ENCODE data around the gene GGA1. TPM values are rescaled to one million over a fixed set of nuclear protein-coding genes. Genes with fewer than 3 reads are reported as not detected.

Gene GGA1
- total and polyA plus RNA-seq, 12 donors = 22.9 to 39.7 (median 26.7) TPM

- Histone ChIP-seq H3K9me3 (no peaks in the 10 kb centered on the region), H3K36me3 (peaks cover 0 to 16% (median 0%) of the 10 kb centered on the region in 9 donors), H3K27me3 (peaks cover 0 to 55% (median 4%) of the 10 kb centered on the region in 7 donors), H3K4me3 (peak overlapping the region; percentile 61 to 92 (median 74)), H3K4me1 (peaks cover 14 to 87% (median 77%) of the 10 kb centered on the region in 9 donors), H3K27ac (peak overlapping the region; percentile 96 to 100 (median 99))
- intact Hi-C loops (cut with DNase I) = loop anchor here in 5 of 10 donors (1.0 to 10.0 kb wide), 4 partner anchors 14 to 246 kb away; no protein-coding TSS in a partner anchor
- TF ChIP-seq CTCF (IDR thresholded peaks at IDR 0.05) = no peak
- DNase-seq = peak; percentile 68 to 76
- WGBS, 2 donors = 1% methylated on average over 42 to 71 of the region's 72 CpGs
- peak; percentile 33 to 69 (median 50) for ATAC-seq
Measured at GRCh38 chr22:37560608-37561211, 47.9 kb upstream of the GGA1 start.

- ATAC-seq (peak; percentile 50 to 79 (median 72)), DNase-seq (peak; percentile 92 to 95)
- 1% methylated on average over 56 of the region's 56 CpGs for WGBS, 2 donors
- H3K36me3 ChIP-seq = peaks cover 0 to 23% (median 5%) of the 10 kb centered on the region in 9 donors
- peak overlapping the region; percentile 96 to 100 (median 99) for H3K27ac ChIP-seq
- intact Hi-C loops (cut with DNase I) = loop anchor here in 5 of 10 donors (1.0 to 10.0 kb wide), 4 partner anchors 15 to 247 kb away; no protein-coding TSS in a partner anchor
- TF ChIP-seq CTCF (IDR thresholded peaks at IDR 0.05) = peak; percentile 67 to 91 (median 86)
- no peaks in the 10 kb centered on the region for H3K9me3 ChIP-seq
- H3K27me3 ChIP-seq = peaks cover 0 to 54% (median 4%) of the 10 kb centered on the region in 7 donors
- peak overlapping the region; percentile 61 to 92 (median 74) for H3K4me3 ChIP-seq
- H3K4me1 ChIP-seq = peaks cover 20 to 91% (median 83%) of the 10 kb centered on the region in 9 donors
Measured at GRCh38 chr22:37561212-37562048, 47.2 kb upstream of the GGA1 start.

DNA sequence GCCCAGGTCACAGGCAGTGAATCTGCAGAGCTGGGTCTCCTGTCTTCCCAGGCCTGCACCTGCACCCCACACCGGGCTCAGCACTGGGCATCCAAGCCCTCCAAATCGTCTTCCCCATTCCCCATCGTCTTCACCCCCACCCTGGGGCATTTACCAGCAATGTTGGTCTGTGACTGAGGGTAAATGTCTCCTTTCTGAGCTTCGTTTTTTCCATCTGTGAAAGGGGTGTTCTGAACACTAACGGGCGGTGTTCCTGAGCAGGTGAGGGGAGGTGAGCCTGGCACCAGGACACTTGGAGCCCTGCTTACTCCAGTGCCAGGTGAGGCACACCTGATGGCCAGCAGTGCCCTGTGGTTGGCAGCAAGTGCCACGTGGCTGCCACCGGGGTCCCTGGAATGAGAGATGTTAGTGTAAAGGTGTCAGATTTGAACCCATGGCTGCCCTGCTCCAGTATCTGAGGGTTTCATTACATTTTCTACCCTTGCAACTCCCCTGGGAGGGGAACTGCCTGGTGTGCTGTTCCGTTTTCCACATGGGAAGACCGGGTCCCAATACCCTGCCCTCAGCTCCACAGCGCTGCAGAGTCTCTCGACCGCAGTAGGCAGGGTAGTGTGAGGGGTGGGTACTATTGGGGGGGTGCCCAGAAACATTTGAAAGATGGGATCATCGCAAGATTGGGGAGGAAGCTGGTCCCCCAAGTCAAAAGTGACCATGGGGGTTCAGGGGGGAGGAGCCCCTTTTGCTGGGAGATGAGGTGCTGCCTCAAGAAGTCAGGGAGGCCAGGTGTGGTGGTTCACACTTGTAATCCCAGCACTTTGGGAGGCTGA, 46.4 kb upstream of the GGA1 start:
- no peak for DNase-seq
- no peaks in the 10 kb centered on the region for H3K9me3 ChIP-seq
- no peak for TF ChIP-seq CTCF (IDR thresholded peaks at IDR 0.05)
- H3K4me1 ChIP-seq = peaks cover 22 to 91% (median 83%) of the 10 kb centered on the region in 9 donors
- WGBS, 2 donors = 49 to 61% methylated on average over 14 of the region's 14 CpGs
- peak overlapping the region; percentile 61 to 92 (median 74) for H3K4me3 ChIP-seq
- H3K27me3 ChIP-seq = peaks cover 0 to 45% (median 4%) of the 10 kb centered on the region in 7 donors
- peaks cover 0 to 32% (median 9%) of the 10 kb centered on the region in 9 donors for H3K36me3 ChIP-seq
- peak overlapping the region; percentile 96 to 100 (median 99) for H3K27ac ChIP-seq
- no peak for ATAC-seq
- intact Hi-C loops (cut with DNase I) = loop anchor here in 3 of 10 donors (10.0 kb wide), 1 partner anchor 247 kb away; no protein-coding TSS in a partner anchor
